GM18951 (cell line): ENCODE data around the gene ULK2.

ENCODE experiments used
- POLR2A ChIP-seq: IDR thresholded peaks from 4 replicates; pipeline ENCODE4 v1.6.1; 2011; ENCODE audit warnings: mild to moderate bottlenecking; ENCODE audit not compliant: insufficient read length, insufficient read depth; ENCODE audit errors: extremely low read depth
- in situ Hi-C: fragments of 300-500 bp; cut with MboI; formaldehyde crosslinking; loops from one replicate; pipeline ENCODE4 v1.12.0; 2022; ENCODE audit warnings: low sequenced_read_pairs, mixed read lengths, inconsistent platforms; ENCODE audit not compliant: unreplicated experiment

ULK2 gene

DNA sequence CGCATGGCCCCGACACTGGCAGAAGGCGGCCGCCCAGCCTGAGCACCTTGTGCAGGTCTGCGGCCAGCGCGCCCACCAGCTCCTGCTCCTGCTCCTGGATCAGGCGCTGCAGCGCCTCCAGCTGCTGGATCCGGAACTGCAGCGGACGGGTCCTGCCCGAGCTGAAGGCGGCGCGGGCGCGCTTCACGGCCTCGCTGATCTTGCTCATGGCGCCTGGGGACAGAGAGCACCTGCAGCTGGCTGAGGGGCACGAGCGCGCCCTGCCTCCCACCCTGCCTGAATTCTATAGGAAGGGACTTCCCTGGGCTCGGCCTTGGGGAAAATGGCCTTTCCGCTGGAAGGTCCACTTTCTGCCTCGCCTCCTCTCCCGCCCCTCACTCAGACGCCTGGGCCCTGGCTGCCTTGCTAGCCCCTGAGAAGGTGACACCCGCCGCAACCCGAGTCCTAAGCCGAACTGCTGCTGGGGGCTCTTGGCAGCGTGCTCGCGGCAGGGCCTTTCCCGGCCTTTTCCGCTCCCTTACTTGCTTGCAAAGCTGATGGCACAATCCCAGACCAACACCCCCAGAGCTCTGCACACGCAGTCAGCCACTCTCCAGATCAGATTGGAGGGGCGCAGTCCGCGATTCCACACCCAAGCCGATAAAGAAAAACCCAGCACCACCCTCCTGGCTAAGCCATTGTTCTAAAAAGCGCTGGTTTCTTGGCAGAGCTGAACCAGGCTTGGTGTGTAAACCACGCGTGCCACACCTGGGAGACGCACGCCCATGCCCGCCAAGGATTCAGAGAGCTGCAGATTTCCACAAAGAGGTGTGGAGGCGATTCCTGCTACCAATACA lies 122.6 kb downstream of the ULK2 start:
- in situ Hi-C loops = no loop called here

DNA sequence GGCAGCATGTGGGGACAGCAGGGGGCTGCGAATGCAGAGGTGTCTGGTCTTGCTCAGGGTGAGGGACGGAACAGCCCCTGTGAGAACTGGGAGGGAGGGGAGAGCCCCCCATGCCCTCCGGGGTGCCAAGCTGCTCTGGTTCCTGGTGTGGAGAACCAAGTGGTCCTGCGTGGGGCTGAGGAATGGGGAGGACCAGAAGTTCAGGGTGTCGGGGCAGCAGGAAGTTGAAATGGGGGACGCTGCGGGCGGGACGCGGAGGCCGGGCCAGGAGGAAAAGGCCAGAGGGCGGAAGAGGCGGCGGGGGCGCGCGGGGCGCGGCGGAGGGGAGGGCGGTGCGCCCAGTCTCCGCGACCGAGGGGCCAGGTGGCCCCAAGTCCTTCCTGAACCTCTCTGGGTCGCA lies 123.2 kb downstream of the ULK2 start:
- no peak for TF ChIP-seq POLR2A
- in situ Hi-C loops = no loop called here

More for the DNA sequence above, 122.6 kb downstream of the ULK2 start:
- TF ChIP-seq POLR2A = peak; percentile 37

DNA sequence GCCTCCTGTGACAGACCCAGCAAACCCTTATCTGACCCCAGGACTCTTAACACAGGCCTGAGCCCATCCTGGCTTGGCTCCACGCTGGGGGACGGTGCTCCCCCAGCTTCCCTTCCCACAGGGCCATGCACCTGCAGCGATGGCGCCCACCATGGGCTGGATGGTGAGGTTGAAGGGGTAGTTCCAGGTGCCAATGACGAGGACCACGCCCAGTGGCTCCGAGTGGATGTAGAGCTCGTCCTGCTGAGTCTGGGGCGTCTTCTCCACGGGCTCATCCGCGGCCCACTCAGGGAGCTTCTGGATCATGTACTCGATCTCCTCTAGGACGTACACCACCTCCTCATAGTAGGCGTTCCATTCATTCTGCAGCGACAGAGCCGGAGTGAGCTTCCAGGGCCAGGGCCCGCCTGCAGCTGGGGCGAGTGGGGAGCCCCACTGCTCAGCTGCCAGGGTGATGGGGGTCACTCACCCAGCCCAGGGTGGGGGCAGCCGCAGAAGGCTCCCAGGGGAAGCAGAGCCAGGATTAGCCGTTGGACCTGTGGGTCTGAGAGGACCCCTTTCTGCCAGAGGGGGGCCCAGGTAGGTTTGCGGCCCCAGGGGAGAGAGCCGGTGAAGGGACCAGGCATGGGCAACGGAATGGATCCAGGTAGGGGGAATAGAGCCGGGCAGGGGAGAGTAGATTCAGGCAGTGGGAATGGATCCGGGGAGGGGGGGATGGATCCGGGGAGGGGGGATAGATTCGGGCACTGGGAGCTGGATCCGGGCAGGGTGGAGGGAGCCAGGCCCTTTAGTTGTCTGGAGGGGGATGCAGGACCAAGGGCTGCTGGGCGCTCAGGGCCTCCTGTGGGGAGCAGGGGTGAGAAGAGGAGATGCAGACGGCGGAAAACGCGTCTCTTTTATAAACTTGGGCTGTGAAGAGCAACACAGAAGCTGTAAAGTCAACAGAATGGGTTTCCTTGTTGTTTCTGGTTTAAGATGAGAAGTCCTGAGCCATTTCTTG lies 124.3 kb downstream of the ULK2 start:
- in situ Hi-C loops = no loop called here
- no peak for TF ChIP-seq POLR2A

GRCh38 chr17:19742495-19742894 lies 125.2 kb downstream of the ULK2 start:
- in situ Hi-C loops = no loop called here
- TF ChIP-seq POLR2A = no peak

DNA sequence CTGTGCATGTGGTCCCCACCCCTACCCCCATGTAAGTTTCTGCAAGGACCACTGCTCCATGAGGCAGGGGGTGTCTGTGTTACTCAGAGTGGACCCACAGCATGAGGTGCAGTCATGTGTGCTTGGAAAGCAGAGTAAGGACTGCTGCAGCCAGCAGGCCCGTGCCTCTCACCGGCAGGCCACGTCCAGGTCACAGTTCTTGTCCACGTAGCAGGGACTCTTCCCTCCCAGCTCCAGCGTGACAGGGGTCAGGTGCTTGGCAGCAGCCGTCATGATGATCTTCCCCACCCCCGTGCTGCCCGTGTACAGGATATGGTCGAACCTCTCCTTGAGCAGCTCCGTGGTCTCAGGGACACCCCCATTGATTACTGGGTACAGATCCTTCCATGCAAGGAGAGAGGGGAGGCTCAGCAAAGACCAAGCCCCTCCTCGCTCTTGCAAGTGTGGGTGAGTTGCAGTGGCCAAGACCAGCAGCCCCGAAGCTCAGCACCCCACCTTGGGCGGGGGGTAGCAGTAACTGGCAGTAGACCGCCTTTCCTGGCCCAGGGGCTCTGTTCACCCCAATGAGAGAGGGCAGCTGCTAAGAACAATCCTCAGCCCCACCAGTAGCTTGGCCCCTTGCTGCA lies 125.8 kb downstream of the ULK2 start:
- no peak for TF ChIP-seq POLR2A
- in situ Hi-C loops = no loop called here

GRCh38 chr17:19740933-19741332 lies 126.8 kb downstream of the ULK2 start:
- TF ChIP-seq POLR2A = no peak
- in situ Hi-C loops = no loop called here

GRCh38 chr17:19739241-19740201 lies 128.2 kb downstream of the ULK2 start:
- TF ChIP-seq POLR2A = no peak
- in situ Hi-C loops = no loop called here

DNA sequence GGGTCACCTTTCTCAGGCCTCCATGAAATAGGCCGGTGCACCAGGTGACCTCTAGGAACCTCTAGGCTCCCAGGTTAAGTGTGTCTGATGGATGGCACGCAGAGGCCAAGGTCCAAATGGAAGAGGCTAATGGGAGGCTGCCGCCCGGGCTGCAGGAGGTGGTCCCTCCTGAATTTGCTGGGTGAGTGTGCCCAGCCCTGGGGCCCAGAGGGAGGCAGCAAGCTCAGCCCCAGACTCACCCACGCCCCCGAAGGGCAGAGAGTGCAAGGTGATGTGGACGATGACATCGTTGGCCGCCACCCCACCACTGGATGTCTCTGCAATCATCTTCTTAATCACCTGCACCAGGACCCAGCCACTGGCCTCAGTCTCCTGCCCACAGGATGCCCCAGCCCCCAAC lies 129.0 kb downstream of the ULK2 start:
- no peak for TF ChIP-seq POLR2A
- in situ Hi-C loops = no loop called here

- no peak for TF ChIP-seq POLR2A
Observed at GRCh38 chr17:19738073-19738449, 129.7 kb downstream of the ULK2 start.

DNA sequence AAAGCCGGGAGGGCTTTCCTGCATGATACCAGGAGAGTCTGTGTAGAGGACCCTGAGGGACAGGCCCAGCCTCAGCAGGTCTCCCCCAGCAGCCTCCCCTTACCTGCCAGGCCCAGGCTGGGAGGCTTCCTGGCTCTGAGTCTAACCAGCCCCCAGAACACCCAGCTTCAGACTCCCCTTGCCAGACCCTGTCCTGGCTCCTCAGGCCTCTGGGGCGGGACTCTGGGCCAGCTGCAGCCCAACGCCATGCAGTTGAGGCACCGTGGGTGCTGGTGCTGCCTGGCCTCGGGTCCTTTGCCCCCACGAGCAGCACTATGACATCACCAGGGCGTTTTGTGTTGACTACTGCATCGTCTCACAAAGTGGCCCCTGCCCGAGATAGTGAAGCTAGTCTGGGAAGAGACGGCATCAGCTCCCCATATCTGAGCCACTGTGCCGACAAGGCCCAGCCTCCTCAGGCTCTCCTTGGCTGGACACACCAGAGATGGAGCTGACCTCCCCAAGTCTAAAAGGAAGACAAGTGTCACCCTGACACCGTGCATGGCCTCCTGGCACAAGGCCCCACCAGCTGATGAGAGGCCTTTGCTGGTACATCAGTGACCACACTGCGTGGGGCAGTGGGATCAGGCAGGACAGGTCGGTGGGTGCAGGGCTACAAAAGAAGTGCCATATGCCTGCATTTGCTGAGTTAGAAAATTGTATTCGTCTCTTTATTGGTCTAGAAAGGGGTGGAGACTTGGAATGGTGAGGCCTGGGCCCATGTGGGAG lies 130.2 kb downstream of the ULK2 start:
- no peak for TF ChIP-seq POLR2A

More at GRCh38 chr17:19738073-19738449, 129.7 kb downstream of the ULK2 start:
- in situ Hi-C loops = no loop called here

DNA sequence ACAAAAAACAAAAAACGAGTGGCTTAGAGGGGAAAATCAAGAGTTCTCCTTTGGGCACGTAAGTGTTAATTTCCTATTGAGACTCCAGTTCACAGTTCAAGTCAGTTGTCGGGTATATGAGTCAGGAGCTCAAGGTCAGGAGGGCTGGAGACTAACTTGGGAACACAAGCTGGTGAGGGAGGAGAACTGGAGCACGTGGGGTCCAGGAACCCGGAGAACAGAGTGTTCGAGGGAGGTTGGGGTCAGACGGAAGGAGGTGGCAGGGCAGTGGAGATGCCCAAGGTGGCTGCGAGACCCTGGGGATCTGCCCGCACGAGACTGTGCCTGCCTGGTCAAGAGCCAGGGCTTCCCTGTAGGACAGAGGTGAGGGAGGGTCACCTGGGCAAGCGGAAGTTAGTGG lies 131.7 kb downstream of the ULK2 start:
- no peak for TF ChIP-seq POLR2A
- in situ Hi-C loops = no loop called here

More for the DNA sequence above, 130.2 kb downstream of the ULK2 start:
- in situ Hi-C loops = no loop called here
